GM18873 (cell line): ENCODE measurements around the gene ZAR1L.
A peak's percentile ranks its signal among the peaks of the same experiment; 100 is the strongest.
"Not testable (repeated sequence)": the region's sequence is repeated elsewhere in the genome, so short reads cannot be mapped to it uniquely, and the experiment has no call there.

Source experiments
- ATAC-seq: cut with Tn5 transposase; IDR thresholded peaks from one replicate; pipeline ENCODE4 v1.9.1; 2021; ENCODE audit warnings: mild to moderate bottlenecking, moderate library complexity, moderate number of reproducible peaks; ENCODE audit not compliant: unreplicated experiment, low FRiP score

The ZAR1L gene, protein sequence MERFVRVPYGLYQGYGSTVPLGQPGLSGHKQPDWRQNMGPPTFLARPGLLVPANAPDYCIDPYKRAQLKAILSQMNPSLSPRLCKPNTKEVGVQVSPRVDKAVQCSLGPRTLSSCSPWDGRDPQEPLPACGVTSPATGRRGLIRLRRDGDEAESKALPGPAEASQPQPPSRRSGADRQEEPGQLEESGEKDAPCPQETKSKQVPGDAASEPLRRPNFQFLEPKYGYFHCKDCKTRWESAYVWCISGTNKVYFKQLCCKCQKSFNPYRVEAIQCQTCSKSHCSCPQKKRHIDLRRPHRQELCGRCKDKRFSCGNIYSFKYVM

DNA sequence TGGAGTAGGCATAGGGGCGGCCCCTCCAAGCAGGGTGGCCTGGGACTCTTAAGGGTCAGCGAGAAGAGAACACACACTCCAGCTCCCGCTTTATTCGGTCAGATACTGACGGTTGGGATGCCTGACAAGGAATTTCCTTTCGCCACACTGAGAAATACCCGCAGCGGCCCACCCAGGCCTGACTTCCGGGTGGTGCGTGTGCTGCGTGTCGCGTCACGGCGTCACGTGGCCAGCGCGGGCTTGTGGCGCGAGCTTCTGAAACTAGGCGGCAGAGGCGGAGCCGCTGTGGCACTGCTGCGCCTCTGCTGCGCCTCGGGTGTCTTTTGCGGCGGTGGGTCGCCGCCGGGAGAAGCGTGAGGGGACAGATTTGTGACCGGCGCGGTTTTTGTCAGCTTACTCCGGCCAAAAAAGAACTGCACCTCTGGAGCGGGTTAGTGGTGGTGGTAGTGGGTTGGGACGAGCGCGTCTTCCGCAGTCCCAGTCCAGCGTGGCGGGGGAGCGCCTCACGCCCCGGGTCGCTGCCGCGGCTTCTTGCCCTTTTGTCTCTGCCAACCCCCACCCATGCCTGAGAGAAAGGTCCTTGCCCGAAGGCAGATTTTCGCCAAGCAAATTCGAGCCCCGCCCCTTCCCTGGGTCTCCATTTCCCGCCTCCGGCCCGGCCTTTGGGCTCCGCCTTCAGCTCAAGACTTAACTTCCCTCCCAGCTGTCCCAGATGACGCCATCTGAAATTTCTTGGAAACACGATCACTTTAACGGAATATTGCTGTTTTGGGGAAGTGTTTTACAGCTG lies at the start of gene ZAR1L, which contains the start of gene BRCA2:
TSS of gene ZAR1L (minus strand) at position 126 of the 790 bp plus-strand sequence. CDS start 3,438 bp downstream, outside the sequence.
TSS of gene BRCA2 (plus strand) at position 271 of the 790 bp plus-strand sequence. CDS start 953 bp downstream, outside the sequence.
- ATAC-seq: peak; percentile 91

DNA sequence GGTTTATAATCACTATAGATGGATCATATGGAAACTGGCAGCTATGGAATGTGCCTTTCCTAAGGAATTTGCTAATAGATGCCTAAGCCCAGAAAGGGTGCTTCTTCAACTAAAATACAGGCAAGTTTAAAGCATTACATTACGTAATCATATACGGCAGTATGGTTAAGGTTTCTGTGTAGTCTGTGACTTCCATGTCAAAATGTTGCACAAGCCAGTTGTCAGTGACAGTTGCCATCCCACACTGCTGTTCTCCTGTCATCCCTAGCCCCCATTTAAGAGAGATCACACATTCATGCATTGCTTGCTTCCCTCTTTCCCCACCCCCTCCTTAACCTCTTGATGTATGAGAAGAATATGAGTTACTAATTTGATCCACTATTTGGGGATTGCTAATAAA lies 47.4 kb upstream of the ZAR1L start:
- no peak for ATAC-seq

DNA sequence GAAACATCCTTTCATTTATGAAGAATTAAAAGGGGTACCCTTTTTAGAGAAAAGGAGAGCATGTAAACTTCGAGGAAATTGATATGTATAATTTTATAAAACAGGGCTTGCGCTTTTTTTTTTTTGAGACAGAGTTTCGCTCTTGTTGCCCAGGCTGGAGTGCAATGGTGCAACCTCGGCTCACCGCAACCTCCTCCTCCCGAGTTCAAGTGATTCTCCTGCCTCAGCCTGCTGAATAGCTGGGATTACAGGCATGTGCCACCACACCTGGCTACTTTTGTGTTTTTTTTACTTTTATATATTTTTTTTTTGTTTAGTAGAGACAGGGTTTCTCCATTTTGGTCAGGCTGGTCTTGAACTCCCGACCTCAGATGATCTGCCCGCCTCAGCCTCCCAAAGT lies 40.8 kb upstream of the ZAR1L start:
- not testable (repeated sequence) for ATAC-seq

DNA sequence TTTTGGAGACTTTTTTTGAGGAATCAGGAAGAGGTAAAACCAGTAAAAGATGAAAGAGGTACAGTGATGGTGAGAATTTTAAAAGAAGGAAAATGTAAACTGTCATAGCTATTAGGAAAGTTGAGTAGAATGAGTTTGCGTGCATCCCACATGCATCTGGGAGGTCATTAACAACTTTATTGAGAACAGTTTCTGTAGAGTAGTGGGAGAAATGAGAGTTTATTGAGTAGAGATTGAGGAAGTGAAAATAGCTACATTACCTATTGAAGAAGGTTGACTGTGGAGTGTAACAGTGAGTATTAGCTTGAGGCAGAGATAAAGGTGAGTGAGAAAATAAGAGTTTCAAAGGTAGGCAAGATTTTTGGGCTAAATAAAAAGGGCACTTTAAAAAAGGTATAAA lies 38.9 kb upstream of the ZAR1L start:
- ATAC-seq: no peak

DNA sequence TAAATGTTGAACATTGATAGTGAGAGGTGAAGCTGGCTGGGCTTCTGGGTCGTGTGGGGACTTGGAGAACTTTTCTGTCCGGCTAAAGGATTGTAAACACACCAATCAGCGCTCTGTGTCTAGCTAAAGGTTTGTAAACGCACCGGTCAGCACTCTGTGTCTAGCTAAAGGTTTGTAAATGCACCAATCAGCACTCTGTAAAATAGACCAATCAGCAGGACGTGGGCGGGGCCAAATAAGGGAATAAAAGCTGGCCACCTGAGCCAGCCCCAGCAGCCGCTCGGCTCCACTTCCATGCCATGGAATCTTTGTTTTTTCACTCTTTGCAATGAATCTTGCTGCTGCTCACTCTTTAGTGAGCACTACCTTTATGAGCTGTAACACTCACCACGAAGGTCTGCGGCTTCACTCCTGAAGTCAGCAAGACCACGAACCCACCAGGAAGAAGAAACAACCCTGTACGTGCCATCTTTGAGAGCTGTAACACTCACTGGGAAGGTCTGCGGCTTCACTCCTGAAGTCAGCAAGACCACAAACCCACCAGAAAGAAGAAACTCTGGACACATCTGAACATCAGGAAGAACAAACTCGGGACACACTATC lies 35.8 kb upstream of the ZAR1L start:
- not testable (repeated sequence) for ATAC-seq

DNA sequence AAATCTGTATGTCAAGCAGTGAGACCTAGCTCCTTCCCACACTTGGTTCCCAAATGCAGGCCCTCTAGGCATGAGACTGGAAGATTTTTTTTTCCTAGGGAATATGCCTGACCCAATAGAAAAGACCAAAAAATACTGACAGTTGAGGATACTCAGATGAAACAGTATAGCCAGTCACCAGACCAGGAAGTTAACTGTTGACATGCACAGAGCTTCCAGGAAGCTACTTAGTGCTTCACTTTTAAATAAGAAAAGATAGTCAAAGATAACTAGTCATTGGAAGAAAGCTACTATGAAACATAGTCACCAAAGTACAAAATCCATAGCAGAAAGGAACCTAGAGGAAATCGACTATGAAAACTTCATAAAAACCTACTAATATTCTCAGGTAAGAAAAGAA lies 32.5 kb upstream of the ZAR1L start:
- ATAC-seq: no peak

DNA sequence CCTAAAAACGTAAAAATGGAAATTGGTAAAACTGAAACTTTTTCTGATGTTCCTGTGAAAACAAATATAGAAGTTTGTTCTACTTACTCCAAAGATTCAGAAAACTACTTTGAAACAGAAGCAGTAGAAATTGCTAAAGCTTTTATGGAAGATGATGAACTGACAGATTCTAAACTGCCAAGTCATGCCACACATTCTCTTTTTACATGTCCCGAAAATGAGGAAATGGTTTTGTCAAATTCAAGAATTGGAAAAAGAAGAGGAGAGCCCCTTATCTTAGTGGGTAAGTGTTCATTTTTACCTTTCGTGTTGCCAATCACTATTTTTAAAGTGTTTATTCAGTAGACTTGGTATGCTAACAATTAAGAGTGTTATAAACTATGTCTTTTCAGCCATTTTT lies 25.8 kb upstream of the ZAR1L start:
- no peak for ATAC-seq

DNA sequence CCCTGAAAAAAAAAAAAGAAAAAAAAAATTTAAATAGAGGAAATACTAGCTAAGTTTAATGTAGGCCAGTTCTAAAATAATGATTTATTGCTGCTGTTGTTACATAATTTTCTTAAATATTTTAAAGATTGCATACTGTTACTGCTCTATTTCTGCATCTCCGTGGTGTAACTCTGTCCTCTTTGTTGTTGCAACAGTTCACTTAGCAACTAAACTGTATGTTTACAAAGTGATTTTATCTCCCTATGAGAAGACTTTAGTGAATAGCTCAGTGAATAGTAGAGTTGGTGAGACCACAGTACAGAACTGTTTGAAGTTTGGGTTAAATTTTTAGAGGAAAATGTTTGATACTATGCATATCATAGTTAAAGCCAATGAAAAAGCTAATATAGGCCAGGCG lies 19.5 kb upstream of the ZAR1L start:
- ATAC-seq: no peak

DNA sequence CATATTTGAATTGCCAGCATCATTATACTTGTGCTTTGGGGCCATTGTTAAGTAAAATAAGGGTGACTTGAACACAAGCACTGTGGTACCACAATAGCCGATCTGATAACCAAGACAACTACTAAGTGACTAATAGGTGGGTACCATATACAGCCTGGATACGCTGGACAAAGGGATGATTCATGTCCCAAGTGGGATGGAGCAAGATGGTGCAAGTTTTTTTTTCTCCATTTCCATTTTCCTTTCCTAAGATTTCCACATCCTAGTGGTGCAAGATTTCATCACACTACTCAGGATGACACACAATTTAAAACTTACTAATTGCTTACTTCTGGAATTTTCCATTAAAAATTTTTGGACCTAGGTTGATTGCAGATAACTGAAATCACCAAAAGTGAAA lies 15.3 kb upstream of the ZAR1L start:
- ATAC-seq: no peak

DNA sequence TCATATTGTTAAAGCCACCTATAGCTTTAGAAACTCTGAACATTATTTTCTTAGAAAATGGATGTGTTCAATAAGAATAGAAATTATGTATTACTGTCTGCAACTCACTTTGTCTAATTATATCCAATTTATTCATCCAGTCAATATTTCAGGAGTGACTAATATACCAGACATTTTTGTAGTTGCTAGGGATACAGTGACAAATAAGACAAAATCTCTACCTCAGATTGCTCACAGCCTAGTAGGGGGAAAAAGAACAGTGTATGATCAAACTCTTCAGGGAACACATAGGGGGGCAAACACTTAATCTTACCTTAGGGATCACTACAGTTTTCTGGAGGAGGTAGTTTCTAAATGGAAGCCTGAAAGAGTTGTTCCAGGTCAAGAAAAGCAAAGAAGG lies 8.7 kb upstream of the ZAR1L start:
- no peak for ATAC-seq

DNA sequence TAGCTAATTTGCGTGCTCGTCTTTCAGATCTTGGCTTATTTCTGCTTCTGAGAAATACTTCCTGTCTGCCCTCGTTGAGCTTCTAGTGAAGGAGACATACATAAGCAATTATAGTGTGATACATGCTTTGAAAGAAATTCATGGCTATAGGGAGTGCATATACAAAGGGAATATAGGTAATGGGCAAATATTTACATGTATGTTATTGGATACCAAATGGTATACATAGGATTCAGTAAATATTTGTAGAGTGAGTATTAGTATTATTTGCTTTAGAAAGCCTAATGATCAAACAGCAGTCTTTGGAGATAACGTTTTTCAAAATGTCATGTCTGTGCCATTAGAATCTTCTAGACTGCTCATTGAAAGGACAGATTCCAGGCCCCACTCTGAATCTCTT lies 5.4 kb upstream of the ZAR1L start:
- no peak for ATAC-seq

DNA sequence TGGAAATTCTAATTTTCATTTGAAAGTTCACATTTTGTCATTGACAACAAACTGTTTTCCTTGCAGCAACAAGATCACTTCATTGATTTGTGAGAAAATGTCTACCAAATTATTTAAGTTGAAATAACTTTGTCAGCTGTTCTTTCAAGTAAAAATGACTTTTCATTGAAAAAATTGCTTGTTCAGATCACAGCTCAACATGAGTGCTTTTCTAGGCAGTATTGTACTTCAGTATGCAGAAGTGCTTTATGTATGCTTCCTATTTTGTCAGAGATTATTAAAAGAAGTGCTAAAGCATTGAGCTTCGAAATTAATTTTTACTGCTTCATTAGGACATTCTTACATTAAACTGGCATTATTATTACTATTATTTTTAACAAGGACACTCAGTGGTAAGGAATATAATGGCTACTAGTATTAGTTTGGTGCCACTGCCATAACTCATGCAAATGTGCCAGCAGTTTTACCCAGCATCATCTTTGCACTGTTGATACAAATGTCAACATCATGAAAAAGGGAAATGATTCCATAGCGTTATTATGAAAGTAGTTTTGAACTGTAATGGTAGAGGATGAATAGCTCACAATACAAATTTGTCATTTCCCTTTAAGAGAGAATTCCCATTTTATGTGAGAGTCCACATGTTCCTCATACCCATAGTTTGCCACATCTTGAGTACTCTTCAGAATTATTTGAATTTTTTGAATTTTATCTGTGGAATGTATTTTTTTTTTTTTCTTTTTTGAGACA lies 2.7 kb upstream of the ZAR1L start:
- ATAC-seq: no peak

DNA sequence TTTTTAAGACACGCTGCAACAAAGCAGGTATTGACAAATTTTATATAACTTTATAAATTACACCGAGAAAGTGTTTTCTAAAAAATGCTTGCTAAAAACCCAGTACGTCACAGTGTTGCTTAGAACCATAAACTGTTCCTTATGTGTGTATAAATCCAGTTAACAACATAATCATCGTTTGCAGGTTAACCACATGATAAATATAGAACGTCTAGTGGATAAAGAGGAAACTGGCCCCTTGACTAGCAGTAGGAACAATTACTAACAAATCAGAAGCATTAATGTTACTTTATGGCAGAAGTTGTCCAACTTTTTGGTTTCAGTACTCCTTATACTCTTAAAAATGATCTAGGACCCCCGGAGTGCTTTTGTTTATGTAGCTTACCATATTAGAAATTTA lies 1.3 kb upstream of the ZAR1L start:
- no peak for ATAC-seq

DNA sequence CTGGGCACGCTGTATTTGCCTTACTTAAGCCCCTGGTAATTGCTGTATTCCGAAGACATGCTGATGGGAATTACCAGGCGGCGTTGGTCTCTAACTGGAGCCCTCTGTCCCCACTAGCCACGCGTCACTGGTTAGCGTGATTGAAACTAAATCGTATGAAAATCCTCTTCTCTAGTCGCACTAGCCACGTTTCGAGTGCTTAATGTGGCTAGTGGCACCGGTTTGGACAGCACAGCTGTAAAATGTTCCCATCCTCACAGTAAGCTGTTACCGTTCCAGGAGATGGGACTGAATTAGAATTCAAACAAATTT lies 821 bp upstream of the ZAR1L start:
- ATAC-seq: peak; percentile 55

DNA sequence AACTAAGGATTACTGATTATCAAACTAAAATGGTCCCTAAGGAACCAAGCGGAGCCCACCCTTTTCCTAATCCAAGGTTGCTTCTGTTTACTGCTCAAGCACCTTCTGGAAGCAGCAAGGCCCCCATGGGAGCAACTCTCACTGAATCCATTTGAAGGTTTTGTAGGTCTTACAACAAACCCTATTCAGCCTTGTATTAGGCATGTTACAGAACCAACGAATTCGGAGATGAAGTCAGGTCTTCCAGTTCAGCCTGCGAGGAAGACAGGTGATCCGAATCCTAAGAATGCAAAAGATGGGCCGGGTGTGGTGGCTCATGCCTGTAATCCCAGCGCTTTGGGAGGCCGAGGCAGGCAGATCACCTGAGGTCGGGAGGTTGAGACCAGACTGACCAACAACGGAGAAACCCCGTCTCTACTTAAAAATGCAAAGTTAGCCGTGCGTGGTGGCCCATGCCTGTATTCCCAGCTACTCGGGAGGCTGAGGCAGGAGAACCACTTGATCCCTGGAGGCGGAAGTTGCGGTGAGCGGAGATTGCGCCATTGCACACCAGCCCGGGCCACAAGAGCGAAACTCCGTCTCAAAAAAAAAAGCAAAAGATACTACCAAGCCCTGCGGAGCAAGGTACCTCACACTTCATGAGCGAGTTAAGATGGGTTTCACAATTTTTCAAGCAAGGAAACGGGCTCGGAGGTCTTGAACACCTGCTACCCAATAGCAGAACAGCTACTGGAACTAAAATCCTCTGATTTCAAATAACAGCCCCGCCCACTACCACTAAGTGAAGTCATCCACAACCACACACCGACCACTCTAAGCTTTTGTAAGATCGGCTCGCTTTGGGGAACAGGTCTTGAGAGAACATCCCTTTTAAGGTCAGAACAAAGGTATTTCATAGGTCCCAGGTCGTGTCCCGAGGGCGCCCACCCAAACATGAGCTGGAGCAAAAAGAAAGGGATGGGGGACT lies 609 bp downstream of the ZAR1L start:
- no peak for ATAC-seq

DNA sequence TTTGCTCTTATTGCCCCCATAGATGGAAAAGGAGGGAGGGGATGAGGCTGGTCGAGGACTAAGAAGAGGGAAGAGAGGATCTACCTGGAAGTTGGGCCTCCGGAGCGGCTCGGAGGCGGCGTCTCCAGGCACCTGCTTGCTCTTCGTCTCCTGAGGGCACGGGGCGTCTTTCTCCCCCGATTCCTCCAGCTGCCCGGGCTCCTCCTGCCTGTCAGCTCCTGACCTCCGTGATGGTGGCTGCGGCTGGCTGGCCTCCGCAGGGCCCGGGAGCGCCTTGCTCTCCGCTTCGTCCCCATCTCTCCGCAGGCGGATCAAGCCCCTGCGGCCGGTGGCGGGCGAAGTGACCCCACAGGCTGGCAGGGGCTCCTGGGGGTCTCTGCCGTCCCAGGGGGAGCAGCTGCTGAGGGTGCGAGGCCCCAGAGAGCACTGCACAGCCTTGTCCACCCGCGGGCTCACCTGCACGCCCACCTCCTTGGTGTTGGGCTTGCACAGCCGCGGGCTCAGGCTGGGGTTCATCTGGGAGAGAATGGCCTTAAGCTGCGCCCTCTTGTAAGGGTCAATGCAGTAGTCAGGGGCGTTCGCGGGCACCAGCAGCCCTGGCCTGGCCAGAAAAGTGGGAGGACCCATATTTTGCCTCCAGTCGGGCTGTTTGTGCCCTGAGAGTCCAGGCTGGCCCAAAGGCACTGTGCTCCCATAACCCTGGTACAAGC lies 3.8 kb downstream of the ZAR1L start:
- ATAC-seq: no peak

DNA sequence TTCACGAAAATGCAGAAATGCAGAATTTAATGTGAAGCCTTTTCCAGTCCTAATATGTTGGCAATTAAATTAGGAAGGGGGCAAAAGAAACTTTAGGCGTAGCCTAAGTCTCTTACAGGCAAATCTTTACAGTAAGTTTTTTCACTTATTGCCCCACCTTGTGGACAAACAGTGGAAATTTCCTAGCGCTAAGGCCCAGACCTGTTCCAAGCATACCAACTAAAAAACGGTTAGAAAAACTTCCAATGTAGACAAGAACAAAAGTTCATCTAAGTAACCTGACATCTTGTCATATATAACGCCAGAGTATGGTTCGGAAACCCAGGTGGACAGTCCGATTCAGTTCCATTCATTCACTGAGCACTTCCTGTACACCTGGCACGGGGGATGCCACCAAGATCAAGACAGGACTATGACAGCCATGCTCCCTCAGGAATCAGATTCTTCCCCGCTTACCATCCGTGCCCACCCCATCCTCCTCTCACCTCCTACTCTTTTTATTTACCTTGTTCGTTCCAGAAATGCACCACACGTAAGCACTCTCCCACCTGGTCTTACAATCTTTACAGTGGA lies 4.9 kb downstream of the ZAR1L start:
- peak; percentile 75 for ATAC-seq

DNA sequence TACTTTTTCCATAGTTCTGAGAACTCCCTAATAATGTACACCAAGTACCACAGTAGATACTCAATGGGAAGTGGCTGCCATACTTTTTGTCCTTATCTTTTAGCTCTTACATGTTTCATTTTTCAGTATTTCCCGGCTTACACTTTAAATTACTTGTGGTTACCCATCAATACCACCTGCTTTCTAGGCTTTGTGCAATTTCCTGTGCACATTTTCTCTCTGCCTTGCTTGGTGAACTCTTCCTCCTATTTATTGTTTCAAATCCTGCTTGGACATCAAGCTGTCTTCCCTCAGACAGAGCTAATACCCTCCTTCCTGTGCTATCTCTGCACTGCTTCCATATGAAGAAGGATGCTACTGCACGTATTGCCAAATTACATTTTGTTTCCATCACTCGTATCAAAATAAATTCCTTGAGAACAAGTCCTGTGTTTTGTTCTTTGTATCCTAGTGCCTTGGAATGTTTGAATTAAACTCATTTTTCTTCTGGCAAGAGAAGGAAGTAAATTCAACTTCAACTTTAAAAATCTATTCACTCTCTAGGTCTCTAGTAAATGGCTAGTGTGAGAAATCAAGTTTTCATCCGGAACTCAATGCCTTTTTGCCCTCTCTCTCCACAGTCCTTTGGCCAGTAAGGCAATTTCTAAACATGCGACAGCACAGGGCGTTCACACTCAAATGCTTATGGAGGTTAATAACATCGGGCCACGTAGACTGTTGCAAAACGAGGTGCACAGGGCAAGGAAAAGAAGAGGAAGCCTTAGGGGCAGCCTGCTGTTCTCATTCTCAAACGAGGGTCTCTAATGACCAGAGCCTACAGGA lies 5.6 kb downstream of the ZAR1L start:
- peak; percentile 17 for ATAC-seq
